NCI-H446 treated with DMSO at 0.1 percent for 48 hours (cell line): ENCODE measurements around the gene LRPAP1.

Experiments
- DNase-seq: peaks from one replicate; lab custom pipeline; 2025; lab: John Stamatoyannopoulos, UW

The LRPAP1 gene

DNA sequence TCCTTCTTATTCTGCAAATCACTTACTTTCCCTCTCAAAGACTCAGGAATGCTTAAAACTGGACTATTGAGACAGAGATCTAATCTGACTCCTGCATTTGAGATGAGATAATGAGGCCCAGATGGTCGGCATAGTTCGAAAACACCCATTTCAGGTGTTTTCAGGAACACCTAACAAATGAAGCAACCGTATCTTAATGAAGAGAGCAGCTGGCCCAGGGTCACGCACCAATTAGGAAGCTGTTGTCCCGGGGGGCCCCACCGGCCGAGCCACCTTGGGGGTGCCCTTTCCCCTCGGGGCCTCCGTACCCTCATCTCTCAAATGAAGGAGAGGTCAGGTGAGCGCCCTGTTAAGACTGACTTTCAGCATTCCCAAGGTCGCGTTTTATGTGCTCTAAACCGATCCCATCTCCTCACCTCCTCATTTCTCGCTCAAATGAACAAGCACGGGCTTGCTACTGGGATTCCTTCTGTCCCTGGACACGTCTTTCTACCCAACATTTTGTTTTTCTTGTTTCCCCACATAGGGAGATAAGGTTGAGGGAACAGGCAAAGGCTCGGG is 824 bp downstream of the LRPAP1 start:
- no peak for DNase-seq

DNA sequence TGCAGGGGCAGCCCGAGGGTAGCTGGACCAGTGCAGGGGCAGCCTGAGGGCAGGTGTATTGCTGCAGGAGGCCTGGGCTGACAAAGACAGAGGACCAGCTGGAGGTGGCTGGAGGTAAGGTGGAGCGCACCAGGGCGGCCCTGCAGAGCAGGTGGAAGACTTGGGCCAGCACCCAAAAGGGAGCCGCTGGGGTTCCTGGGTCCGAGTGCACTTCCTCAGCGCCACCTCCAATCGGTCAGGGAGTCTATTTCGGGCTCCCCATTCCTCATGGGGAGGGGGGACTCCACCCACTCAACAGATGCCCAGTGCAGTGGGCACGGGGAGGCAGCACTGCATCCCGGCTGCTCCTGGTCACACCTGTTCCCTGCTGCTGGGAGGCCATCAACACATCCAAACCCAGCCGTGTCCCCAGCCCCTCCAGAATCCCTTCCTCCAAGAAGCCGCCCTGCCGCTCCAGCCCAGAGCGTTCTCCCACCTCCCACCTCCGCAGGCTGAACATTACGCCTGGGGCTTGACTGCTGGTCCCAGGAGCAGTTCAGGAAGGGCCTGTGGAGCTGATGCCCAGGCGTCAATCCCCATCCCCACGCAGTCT is 1.5 kb downstream of the LRPAP1 start:
- no peak for DNase-seq

DNA sequence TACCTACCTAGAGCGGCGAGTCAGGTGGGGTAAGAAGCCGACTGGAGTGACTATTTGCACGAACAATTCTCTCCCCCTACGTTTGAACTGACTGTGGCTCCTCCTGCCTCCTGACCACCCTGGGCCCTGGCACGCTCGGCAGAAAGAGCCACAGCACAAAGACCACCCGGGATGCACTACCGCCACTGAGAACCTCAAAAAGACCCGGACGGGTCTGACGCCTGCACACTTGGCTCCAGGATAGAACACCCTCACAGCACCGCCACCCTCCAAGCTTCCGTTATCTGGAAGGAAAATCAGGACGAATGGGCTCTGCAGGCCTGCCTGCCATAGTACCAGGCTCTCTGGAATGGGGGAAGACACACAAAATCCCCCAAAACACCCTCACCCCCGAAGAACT is 2.2 kb downstream of the LRPAP1 start:
- DNase-seq = no peak

DNA sequence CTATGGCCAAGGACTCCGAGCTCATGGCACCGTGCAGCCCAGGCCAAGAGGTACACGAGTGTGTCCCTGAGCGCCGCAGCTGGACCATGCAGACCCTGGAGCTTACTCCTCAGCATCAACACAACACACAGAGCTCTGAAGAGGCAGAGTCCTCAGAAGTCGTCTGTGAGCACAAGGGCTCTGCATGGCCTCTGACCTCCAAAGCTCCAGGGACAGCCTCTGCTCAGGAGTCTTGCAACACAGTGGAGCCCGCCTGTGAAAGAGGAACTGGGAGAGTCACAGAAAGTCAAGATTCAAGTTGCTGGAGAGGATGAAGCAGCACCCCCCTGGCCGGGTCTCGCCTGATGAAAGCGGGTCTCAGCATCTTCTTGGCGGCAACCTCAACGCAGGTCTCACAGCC is 2.9 kb downstream of the LRPAP1 start:
- DNase-seq = no peak

DNA sequence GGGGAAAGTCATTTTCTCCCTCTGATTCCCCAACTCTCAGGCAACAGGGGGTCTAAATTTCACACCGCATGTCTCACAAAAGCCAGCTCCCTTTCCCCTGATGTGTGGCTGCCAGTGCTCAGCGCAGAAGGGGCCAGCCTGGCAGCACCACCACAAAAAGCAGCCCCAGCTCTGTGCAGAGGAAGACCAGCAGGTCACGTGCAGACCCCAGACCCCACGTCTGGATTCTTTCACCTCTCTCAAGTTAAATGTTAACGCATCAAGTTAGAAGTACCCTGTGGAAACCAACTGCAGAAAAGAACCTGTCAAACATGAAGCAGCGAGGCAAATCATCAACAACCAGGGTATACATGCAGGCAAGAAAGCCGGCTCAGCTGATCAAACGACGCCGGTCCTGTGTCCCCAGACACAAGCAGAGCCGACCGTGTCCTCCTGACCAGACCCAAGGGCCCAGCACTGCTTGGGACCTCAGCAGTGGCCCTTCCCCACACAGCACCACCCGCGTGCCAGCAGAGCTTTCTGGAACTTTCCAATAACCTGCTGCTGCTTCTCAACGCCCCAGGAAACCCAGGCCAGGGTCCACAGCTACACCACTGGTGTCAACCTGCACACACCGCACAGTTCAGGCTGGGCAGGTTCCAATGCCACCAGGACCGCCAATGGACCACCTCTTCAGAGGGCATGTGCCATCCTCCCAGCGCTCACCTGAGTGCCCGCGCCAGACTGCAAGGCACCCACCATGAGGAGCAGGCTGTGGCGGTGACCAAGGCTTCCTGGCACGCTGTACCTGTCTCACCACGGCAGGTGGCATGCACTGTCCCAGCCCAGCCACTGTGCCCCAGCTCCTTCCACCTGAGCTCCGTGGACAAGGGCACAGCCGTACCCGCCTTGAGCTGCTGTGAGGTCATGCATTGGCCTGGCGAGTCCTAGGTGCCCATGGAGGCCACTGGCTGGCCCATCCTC is 4.0 kb downstream of the LRPAP1 start:
- no peak for DNase-seq

DNA sequence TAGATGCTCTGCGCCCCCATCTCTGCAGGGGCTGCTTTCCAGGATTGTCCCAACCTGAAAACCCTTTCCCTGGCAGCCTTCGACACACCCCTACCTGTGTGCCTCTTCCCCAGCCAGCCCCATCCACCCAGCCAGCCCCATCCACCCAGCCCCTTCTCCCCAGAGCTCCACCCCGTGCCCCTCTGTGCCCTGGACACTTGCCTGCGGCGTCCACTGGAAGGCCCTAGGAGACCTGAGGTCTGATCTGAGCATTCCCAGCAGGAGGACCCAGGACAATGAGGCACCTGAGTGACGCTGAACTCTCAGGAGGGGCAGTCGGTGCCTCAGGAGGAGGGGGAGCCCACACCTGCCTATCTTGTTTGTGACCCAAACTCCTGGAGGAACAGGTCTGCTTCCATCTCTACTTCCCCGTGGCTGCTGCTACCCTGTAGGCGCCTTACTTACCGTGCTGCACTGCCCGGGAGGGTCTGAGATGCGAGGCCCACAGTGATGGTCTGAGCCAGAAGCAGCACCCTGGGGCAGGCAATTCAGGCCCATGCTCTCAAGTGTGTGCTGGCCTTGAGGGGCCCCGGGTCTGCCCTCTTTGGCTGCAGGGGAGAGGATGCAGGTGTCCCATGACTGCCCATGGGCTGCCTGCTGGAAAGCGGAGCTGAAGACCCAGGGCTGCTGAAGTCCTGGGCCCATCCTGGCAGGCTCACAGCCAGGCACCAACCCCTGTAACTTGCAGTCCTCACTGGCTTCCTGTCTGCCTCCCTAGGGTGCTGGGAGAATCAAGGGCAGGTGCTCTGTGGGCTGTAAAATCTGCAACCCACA is 4.9 kb downstream of the LRPAP1 start:
- DNase-seq = no peak

DNA sequence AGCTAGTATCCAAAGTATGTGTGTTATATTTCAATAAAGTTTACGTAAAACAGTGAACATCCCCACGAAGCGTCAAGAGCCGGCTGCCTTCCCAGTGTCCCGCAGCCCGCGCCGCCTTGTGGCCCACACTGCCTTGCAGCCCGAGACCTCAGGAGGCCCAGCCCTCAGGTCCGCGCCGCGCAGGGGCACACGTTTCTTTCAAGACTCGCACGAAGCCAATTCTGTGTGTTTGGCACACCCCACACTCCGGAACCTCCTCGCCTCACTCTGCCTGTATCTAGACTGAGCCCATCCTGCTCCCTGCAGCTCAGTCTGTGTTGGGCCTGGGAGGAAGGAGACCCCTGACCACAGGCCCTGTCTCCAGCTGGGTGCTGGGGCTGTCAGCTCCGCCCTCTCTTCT is 5.8 kb downstream of the LRPAP1 start:
- DNase-seq = no peak

DNA sequence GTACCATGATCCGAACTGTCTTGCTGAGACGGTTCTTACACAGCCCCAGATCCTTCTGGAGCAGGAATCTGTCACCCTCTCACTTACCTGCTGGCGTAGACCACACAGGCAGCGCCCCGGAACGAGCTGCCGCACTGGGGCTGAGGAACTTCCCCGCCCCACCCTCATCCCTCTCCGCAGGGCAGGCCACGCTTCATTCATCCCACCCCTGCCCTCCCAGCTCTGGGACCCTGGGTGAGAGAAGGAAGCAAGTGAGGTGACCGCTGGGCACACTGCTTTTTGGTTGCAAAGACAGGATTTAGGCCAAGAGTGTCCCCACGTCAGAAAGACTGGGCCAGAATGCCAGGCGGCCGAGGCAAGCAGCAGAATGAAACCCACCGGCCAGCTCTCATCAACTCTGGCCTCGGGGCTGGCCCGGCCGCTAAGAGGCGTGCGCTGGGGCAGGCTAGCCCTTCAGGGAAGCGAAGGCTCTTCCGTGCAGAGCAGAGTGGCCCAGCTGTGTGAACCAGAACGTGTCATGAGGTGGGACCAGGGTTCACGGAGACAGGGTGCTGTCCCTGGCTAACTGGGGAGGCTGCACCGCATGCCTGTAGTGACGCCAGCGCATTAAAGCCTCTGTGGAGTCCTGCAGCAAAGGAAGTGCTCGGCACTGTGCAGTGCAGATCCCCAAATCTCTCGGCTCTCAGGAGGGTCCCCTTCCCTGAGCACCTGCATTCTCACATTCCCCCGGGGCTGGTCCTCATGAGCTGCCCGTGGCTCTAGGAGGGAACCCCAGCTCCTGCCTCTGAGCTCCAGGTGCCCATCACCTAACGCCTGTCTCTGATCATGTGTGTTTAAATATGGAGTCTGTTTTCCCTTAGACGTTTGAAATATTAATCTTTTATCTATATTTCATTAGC is 6.4 kb downstream of the LRPAP1 start:
- DNase-seq = no peak

DNA sequence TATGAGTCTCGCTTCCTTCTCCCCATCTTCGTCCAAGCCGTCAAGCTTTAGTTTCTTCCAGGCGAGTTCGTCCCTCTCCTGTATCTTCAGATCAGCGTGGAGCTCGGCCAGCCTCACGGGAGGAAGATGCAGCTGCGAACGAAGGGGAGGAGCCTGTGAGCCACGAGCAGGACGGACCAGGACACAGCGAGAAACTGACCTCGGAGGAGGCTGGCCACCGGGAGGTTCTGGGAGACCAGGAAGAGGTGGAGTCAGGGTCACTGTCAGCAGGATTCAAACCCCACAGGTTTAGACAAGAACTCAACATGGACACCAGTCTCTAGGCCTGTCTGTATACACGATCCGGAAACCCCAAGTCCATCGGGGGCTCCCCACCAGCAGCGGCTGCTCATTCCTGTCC is 7.3 kb downstream of the LRPAP1 start:
- no peak for DNase-seq

DNA sequence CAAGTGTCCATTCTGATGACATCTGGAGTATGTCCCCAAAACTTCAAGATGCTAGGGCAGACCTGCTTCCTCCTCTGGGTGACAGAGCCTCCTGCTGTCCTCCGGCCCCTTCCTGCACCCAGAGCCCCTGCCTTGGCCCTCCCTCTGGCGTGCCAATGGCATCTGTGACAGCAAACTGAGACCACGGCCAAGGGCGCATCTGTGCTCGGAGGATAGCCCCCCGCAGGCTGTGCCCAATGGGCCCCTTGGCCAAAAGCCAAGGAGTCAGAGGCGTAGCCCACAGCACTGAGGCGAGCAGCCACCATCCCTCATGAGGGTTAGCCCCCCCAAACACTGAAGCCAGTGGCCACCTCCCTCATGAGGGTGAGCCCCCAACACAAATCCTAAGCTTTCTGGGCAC is 7.9 kb downstream of the LRPAP1 start:
- no peak for DNase-seq

DNA sequence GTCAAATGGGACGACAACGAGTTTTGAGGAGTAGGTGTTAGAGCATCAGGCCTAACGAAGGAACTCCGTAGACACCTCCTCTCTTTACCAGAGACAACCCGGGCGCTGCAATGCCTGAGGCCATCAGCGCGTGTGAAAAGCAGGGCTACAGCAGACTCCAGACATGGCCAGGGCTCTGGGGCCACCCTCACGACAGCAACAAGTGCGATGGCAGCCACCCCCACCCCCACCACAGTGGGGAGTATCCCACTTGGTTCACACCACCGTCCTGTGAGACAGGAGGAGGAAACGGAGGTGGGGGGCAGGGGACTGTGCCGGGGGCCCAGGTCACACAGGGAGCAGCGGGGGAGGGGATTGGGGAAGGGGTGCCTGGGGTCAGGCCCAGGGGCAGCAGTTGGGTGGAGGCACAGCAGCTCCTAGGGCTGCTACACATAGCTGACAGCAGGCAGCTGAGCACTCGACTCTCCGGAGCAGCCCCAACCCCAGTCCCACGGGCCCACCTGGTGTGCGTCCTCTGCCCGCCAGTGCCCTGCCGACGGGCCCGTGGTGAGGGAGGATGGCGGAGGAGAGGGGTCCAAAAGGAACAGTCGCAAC is 8.5 kb downstream of the LRPAP1 start:
- no peak for DNase-seq

DNA sequence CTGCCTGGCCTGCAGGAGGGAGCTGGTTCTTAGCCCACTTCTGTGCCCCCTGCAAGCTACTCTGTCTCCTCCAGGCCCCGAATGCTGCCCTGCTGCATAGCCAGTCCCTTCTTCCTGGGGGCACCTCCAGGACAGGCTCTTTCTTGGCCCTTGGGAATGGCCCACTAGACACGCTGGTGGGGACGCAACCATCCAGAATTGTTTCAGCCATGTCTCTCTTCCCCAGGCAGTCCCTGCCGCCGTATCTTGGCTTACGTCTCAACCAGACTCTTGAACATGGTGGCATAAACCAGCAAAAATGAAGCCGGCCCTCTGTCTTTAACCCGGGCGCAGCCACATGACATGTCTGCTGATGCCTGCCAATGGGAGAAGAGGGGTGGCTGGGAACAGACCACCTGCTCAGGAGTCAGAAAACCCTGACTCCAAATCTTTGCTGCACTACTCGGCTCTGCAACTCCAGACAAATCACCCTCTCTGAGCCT is 9.0 kb downstream of the LRPAP1 start:
- DNase-seq = no peak

DNA sequence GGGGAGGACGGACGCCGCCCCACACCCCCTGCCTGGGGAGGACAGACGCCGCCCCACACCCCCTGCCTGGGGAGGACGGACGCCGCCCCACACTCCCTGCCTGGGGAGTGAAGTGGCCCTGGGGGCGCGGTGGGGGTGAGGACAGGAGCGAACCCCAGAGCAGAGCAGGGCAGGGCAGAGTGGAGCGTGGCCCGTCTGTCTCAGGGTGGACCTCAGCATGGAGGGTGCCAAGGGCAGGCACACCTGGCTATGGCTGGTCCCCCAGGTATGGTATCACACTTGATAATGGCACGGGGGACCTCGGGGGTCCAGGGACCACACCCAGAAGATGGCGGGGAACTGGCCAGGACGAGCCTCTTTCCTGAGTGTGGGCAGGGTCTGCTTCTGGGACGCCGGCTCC is 9.6 kb downstream of the LRPAP1 start:
- no peak for DNase-seq

DNA sequence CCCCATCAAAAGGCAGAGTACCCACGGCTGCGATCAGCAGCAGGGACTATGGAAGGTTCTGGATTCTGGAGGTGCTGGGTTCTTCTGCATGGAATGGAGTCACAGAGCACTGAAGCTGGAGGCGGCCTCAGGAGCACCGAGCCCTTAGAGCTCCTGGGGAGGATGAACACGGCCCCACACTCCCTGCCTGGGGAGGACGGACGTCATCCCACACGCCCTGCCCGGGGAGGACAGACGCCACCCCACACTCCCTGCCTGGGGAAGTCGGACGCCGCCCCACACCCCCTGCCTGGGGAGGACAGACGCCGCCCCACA is 9.9 kb downstream of the LRPAP1 start:
- DNase-seq = no peak

DNA sequence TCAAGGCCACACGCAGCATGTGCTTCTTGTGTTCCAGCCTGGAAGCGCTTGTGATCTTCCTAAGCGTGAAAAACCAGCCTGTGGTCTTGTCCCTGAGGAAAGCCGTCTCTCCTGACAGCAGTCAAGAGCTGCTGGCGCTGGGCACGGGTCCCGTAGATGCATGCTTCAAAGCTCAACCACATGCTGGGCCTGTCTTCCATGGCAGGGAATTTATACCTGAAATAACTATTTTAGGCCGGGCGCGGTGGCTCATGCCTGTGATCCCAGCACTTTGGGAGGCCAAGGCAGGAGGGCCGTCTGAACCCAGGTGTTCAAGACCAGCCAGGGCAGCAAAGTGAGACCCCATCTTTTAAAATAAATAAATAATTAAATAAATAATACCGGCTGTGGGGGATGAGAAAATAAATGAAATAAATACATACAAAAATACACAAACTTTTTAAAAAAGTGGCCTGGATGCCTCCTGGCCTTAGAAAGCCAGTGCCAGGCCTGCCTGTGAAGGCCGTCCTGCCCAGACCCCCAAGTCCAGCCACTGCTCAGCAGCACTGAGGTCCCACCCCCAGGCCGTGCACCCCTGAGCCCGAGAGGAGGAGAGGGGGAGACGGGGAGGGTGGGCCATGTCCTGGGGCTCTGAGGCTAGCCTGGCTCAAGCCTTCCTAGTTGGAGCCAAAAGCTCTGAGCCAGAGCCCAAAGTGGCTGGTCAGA is 10.4 kb downstream of the LRPAP1 start:
- no peak for DNase-seq

DNA sequence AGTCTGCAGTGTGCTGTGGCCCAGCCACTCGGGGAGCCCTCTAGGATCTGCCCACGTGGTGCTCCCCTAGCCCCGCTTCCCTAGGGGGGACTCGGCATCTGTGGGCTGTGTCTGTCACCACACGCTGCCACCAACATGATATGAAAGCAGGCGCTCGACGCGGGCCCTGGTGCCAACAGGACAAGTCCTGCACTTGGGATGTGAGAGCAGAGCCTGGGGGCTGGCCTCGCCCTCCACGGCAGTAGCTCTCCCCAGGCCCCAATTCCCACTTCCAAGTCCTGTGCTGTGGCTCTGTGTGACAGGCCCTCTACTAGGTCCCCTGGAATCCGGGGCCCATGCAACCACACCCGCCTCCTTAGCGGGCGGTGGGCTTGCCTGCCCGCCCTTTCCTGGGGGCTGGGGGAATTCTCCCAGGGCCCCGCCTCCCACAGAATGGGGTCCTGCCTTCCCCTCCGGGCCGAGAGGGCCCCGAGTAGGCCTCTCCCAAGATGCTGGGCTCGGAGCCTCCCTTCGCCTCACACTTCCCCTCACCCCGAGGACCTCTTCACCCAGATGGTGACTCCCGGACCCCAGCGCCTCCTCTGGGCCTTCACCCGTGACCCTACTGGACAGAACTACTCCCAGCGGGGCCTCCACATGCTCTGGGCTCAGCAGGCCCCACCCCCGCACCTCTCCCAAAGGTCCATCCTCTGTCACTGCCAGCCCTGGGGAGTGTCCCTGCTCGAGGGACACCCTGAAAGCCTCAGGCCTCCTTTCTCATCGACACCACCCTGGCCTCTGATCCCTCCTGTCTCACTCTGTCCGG is 11.2 kb downstream of the LRPAP1 start:
- no peak for DNase-seq

DNA sequence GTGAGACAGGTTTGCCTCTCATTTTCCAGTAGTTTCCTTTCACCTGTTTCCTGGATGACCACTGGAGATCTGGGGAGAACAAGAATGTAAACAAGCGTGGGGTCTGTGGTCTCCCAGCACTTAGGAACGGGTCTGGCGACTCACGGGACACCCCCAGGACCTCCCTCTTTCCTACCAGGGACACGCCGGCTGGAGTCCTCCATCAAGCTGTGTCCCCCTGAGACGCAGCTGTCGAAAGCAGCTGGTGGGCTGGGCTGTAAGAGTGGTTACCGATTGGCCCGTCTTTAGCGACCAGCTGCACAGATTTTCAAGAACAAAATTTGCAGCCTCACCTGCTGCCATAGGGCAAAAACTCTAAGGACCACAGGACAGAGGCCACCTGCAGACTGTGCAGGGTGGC is 11.9 kb downstream of the LRPAP1 start:
- no peak for DNase-seq

DNA sequence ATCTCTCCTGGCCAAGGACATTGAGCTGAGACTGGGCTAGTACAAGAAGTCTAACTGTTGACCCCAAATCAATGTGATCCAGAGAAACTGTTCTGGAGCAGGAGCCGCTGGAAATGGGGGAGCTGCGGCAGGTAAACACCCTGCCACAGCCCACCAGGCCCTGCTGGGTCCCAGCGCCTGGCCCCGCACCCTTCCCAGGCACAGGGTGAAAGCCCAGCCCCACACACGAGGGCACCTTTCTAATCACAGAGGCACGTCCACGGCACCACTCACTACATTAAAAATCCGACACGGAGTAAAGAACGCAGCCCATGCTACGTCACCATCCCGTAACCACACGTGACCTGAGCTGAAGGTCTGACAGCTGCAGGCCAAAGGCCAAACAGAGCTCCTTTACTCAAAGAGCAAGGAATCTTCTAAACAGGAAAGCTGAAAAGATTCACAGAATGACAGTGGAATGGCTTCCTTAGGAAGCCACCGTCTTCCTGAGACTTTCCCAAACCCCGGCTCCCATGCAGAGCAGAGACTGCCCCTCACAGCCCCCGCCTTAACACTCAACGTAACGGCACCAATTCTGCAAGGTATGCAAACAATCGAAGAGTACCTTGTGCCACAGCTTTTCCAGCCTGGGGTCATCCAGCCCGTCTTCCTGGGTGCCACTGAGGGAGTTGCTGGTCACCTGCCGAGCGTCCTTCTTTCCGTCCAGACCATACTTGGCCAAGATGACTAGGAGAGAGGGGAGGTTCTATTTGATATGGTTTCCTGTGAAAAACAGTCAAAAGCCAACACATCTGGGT is 12.6 kb downstream of the LRPAP1 start:
- DNase-seq = no peak

DNA sequence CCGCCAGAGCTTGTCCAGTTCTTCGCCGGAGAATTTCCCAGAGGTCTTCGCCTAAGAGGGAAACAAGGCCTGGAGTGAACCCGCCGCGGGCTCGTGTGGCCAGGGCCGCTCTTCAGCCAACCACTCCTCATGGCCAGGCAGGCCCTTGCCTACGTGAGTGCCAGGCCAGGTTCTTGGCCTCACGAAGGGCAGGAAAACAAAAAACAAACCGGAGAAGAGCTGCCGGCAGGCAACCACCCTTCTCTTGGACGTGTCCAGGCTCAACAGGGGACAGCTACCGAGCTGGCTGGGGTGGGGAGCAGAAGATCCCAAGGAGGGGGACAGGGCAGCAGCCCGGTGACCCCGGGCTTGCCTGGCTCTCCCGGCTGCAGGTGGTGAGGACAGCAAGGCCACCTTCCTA is 13.3 kb downstream of the LRPAP1 start:
- DNase-seq = no peak
